Neural cell (in vitro differentiated cells): Measurements from ENCODE around the gene GPI.

Experiments used
- EZH2 ChIP-seq: fragments of 200-600, 300-800 bp; shearing (Covaris generic), sonication (generic); IDR thresholded peaks from 2 replicates; pipeline ENCODE4 v1.6.1; 2014; ENCODE audit warnings: antibody characterized with exemption, low read length, borderline replicate concordance, mild to moderate bottlenecking; ENCODE audit not compliant: insufficient read depth, poor library complexity, severe bottlenecking
- POLR2AphosphoS5 ChIP-seq: IDR thresholded peaks from 2 replicates; pipeline ENCODE4 v1.6.1; 2012
- RAD21 ChIP-seq: fragments of 450-650 bp; conservative IDR thresholded peaks from 2 replicates; pipeline ENCODE4 v1.6.1; 2014; ENCODE audit warnings: antibody characterized with exemption, mild to moderate bottlenecking, moderate library complexity
- SMC3 ChIP-seq: fragments of 450-650 bp; conservative IDR thresholded peaks from 2 replicates; pipeline ENCODE4 v1.6.1; 2014; ENCODE audit warnings: antibody characterized with exemption, mild to moderate bottlenecking, moderate library complexity; ENCODE audit not compliant: poor library complexity
- TF ChIP-seq, protein P1 (sequence below): fragments of 450-650 bp; IDR thresholded peaks from 2 replicates; pipeline ENCODE4 v1.5.1; 2014; ENCODE audit warnings: antibody characterized with exemption, mild to moderate bottlenecking, moderate library complexity; ENCODE audit not compliant: poor library complexity, severe bottlenecking

- TF ChIP-seq EZH2 (no peak), POLR2AphosphoS5 (no peak), RAD21 (no peak), SMC3 (no peak)
- TF ChIP-seq, protein P1, sequence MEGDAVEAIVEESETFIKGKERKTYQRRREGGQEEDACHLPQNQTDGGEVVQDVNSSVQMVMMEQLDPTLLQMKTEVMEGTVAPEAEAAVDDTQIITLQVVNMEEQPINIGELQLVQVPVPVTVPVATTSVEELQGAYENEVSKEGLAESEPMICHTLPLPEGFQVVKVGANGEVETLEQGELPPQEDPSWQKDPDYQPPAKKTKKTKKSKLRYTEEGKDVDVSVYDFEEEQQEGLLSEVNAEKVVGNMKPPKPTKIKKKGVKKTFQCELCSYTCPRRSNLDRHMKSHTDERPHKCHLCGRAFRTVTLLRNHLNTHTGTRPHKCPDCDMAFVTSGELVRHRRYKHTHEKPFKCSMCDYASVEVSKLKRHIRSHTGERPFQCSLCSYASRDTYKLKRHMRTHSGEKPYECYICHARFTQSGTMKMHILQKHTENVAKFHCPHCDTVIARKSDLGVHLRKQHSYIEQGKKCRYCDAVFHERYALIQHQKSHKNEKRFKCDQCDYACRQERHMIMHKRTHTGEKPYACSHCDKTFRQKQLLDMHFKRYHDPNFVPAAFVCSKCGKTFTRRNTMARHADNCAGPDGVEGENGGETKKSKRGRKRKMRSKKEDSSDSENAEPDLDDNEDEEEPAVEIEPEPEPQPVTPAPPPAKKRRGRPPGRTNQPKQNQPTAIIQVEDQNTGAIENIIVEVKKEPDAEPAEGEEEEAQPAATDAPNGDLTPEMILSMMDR = no peak
Measured at GRCh38 chr19:34317311-34317927, 47.6 kb upstream of the GPI start.
